ENCODE results near the gene TPGS2.
A peak's percentile ranks its signal among the peaks of the same experiment; 100 is the strongest.
"Not testable (repeated sequence)": the region's sequence is repeated elsewhere in the genome, so short reads cannot be mapped to it uniquely, and the experiment has no call there.

The TPGS2 gene

DNA sequence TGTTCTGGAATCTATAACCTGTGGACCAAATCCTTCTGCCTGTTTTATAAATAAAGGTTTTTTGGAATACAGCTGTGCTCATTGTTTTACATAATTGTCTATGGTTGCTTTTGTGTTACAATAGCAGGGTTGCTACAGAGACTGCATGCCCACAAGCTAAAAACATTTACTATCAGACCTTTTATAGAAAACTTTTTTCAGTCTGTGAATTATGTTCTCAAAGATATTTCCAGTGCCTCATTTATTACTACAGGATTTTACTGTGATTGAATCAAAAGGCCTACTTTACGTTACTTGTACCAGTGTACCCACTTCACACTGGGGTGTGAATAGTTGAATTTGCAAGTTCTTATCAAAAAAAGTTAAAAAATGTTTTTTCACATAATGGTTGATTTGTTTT is 7.1 kb upstream of the TPGS2 start:
- Mint-ChIP-seq H3K27ac (no peak overlapping the region), H3K36me3 (ENCODE audit: low read depth) (peaks cover 28% of the 10 kb centered on the region)
- intact Hi-C loops (cut with micrococcal nuclease): no loop called here

DNA sequence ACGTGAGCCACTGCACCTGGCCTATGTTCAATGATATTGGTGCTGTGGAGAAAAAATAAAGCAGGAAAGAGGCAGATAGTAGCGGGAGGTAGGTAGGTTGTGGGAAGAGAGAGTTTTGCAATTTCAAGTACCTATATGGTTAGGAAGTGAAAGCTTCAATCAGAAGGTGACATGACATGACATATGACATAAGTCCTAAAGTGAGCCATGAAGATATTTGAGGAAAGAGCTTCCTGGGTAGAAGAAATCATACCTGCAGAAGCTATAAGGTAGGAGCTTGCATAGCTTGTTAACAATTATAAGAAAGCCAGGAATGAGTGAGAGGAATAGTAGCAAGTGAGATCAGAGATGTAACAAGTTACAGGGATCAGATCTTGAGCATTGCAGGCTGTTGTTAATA is 4.3 kb upstream of the TPGS2 start:
- no peaks in the 10 kb centered on the region for H3K27me3 Mint-ChIP-seq
- H3K4me1 Mint-ChIP-seq (ENCODE audit: low read depth): peaks cover 18% of the 10 kb centered on the region
- no peaks in the 10 kb centered on the region for H3K9me3 Mint-ChIP-seq
- H3K4me3 Mint-ChIP-seq: no peak overlapping the region
- H3K36me3 Mint-ChIP-seq (ENCODE audit: low read depth): peaks cover 7% of the 10 kb centered on the region
- no peak overlapping the region for H3K27ac Mint-ChIP-seq
- intact Hi-C loops (cut with micrococcal nuclease): no loop called here

More for the DNA sequence above, 7.1 kb upstream of the TPGS2 start:
- H3K9me3 Mint-ChIP-seq: no peaks in the 10 kb centered on the region
- no peaks in the 10 kb centered on the region for H3K27me3 Mint-ChIP-seq
- no peak overlapping the region for H3K4me3 Mint-ChIP-seq
- H3K4me1 Mint-ChIP-seq (ENCODE audit: low read depth): peaks cover 6% of the 10 kb centered on the region

DNA sequence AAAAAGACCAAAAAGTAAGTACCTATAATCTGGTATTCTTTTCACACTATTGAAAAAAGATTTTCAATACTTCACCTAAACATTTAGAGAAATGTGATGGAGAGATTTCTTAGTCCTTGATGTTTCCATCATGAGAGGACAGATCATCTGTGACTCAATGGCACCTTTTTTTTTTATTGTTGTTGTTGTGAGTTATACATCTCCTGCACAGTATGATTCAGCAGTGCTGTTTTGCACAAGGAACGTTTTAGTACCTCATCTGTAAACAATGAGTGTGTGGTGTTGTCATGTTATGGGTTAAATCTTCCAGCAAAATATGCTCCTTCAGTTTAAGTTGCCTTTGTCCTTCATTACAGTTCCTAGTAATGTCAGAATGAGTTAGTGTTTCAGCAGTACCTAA is 2.3 kb upstream of the TPGS2 start:
- Mint-ChIP-seq H3K27me3 (no peaks in the 10 kb centered on the region), H3K36me3 (ENCODE audit: low read depth) (peaks cover 8% of the 10 kb centered on the region), H3K4me1 (ENCODE audit: low read depth) (peaks cover 28% of the 10 kb centered on the region), H3K4me3 (no peak overlapping the region), H3K9me3 (no peaks in the 10 kb centered on the region), H3K27ac (no peak overlapping the region)
- intact Hi-C loops (cut with micrococcal nuclease): no loop called here

DNA sequence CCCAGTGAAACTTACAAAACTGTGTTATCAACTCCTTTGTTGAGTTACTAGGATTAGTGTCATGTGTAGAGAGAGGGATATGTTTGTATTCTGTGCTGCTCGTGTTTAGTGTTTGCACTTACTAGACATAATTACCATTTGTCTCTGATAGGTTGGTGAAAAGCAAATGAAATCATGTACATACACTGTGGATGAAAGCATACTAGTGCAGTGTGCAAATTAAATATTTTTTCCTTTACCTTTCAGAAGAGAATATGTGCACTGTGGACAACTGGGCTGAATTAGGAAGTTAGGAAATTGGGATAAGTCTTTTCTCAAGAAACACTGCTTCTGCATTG is 1.3 kb upstream of the TPGS2 start:
- no peak overlapping the region for H3K27ac Mint-ChIP-seq
- H3K4me3 Mint-ChIP-seq: no peak overlapping the region
- H3K4me1 Mint-ChIP-seq (ENCODE audit: low read depth): peaks cover 28% of the 10 kb centered on the region
- H3K36me3 Mint-ChIP-seq (ENCODE audit: low read depth): peaks cover 8% of the 10 kb centered on the region
- no peaks in the 10 kb centered on the region for H3K9me3 Mint-ChIP-seq
- no peaks in the 10 kb centered on the region for H3K27me3 Mint-ChIP-seq
- intact Hi-C loops (cut with micrococcal nuclease): no loop called here

DNA sequence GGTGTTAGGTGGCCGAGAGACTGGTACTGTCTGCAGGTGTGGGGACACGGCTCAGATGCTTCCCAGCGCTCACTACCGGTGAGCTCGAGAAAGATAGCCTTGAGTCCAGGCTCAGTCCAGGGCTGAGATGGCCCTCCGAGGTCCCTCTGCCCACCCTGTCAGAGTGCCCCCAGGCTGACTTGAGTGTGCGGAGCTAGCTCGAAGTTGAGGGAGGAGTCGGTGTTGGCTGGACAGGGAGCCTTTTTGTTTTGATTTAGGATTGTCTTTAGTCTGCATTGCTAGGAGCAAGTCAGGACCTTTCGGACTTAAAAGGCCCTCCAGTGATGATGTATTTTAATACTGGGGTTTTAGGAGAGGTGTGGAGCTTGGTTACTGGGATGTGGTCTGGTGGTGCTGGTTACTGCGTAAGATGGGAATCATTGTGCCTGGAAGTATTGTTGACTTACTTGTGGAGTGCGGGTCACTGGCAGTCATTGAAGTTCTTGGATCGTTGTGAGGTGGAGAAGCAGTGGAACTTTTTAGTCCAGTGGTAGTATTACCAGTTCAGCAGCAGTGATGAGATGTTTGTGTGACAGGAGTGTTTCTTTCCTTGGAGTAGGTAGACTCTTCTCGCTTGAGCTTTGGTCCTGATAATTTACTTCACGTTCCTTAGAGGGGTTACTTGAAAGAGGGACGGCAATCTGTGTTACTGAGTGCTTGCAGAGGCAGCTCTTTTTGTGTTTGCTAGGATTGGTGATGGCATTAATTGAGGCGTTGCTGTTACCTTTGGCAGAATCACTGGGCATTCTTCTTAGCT is 758 bp upstream of the TPGS2 start:
- Mint-ChIP-seq H3K9me3 (no peaks in the 10 kb centered on the region), H3K36me3 (ENCODE audit: low read depth) (peaks cover 8% of the 10 kb centered on the region), H3K4me3 (peak overlapping the region; percentile 90), H3K27me3 (no peaks in the 10 kb centered on the region), H3K4me1 (ENCODE audit: low read depth) (peaks cover 28% of the 10 kb centered on the region), H3K27ac (peak overlapping the region; percentile 86)
- intact Hi-C loops (cut with micrococcal nuclease): no loop called here

DNA sequence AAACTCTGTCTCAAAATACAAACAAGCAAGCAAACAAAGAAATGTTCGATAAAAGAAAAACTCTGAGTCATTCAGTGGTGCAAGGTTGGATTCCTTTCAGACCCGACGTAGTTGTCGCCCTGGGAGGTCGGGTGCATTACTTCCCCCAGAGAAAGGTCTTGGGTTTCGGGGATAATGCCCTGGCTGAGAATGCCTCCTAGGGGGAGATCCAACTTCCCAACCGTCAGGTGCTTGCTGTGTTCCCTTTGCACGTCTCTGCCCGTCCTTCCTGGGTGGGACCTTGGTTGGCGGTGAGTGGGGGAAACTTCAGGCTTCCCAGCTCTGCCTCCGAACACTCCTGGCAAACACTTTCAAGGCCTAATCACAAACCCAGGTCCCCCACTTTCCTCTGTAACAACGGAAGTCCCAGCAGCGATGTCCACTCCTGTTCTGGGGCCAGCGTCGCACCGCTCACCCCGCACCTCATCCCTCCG is 609 bp downstream of the TPGS2 start:
- peak overlapping the region; percentile 86 for H3K27ac Mint-ChIP-seq
- H3K36me3 Mint-ChIP-seq (ENCODE audit: low read depth): peaks cover 8% of the 10 kb centered on the region
- intact Hi-C loops (cut with micrococcal nuclease): no loop called here
- peak overlapping the region; percentile 90 for H3K4me3 Mint-ChIP-seq
- no peaks in the 10 kb centered on the region for H3K9me3 Mint-ChIP-seq
- H3K27me3 Mint-ChIP-seq: no peaks in the 10 kb centered on the region
- peaks cover 28% of the 10 kb centered on the region for H3K4me1 Mint-ChIP-seq (ENCODE audit: low read depth)

DNA sequence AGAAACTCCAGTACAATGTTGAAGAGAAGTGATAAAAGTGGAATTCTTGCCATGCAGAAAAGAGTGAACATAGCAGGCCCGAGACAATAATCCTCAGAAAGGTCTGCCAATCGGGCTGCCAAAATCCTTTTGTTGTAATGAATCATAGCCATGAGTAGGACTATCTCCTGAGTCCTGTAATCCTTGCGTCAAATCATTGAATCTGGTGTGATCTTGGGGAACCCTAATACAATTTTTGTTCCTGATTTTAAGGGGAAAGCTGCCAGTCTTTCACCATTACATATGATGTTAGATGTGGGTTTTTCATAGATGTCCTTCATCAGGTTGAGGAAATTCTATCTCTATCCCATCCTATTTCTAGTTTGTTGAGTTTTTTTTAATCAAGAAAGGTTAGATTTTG is 2.2 kb downstream of the TPGS2 start:
- peaks cover 8% of the 10 kb centered on the region for H3K36me3 Mint-ChIP-seq (ENCODE audit: low read depth)
- peaks cover 23% of the 10 kb centered on the region for H3K4me1 Mint-ChIP-seq (ENCODE audit: low read depth)
- H3K27ac Mint-ChIP-seq: no peak overlapping the region
- intact Hi-C loops (cut with micrococcal nuclease): no loop called here
- no peaks in the 10 kb centered on the region for H3K27me3 Mint-ChIP-seq
- no peak overlapping the region for H3K4me3 Mint-ChIP-seq
- no peaks in the 10 kb centered on the region for H3K9me3 Mint-ChIP-seq

DNA sequence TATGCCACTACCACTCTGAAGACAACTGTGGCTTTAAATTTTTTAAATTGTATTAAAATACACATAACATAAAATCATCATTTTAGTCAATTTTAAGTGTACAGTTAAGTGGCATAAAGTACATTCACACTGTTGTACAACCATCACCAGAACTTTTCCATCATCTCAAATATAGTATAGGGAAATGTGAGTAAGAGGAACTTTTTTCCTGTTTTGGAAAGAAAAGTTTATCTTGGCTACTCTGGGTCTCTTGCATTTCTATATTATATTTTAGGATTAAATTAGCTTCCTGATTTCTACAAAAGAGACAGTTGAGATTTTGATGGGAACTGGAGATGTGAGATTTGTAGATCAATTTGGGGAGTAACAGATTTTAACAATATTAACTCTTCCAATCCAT is 3.3 kb downstream of the TPGS2 start:
- intact Hi-C loops (cut with micrococcal nuclease): no loop called here
- H3K4me1 Mint-ChIP-seq (ENCODE audit: low read depth): peaks cover 22% of the 10 kb centered on the region
- H3K27me3 Mint-ChIP-seq: no peaks in the 10 kb centered on the region
- H3K4me3 Mint-ChIP-seq: no peak overlapping the region
- no peak overlapping the region for H3K27ac Mint-ChIP-seq
- H3K36me3 Mint-ChIP-seq (ENCODE audit: low read depth): peaks cover 8% of the 10 kb centered on the region
- H3K9me3 Mint-ChIP-seq: no peaks in the 10 kb centered on the region

DNA sequence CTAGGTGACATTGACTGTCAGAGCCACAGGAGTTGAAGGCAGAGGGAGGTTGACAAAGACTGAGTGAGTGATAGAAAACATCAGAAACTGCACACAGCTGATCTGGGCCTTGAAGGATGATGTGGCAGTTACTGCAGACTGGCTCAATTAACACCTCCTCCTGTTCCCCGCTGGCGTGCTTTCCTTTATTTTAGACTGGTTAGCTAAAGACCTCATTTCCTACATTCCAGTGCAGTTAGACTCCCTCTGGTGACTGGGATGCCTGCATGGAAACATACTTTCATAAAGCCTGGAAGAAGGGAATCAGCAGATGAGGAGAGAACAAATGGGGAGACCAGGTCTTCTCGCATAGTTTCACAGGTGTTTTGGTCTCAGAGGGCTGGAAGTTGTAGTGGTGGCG is 7.1 kb downstream of the TPGS2 start:
- peaks cover 22% of the 10 kb centered on the region for H3K36me3 Mint-ChIP-seq (ENCODE audit: low read depth)
- H3K4me1 Mint-ChIP-seq (ENCODE audit: low read depth): no peaks in the 10 kb centered on the region
- no peaks in the 10 kb centered on the region for H3K27me3 Mint-ChIP-seq
- H3K27ac Mint-ChIP-seq: no peak overlapping the region
- H3K4me3 Mint-ChIP-seq: no peak overlapping the region
- intact Hi-C loops (cut with micrococcal nuclease): no loop called here
- no peaks in the 10 kb centered on the region for H3K9me3 Mint-ChIP-seq

DNA sequence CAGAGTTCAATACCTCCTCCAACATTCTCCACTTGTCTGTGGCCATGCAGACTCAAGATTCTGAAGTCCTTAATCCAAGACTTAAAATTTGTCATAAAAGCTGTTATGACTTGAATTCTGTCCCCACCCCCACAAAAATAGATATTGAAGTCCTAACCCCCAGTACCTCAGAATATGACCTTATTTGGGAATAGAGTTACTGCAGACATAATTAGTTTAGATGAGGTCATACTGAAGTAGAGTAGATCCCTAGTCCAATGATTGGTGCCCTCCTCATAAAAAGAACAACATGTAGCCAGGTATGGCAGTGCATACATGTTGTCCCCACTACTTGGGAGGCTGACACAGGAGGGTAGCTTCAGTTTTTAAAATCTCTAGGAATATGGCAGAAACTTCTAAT is 9.2 kb downstream of the TPGS2 start:
- intact Hi-C loops (cut with micrococcal nuclease): no loop called here
- H3K27ac Mint-ChIP-seq: no peak overlapping the region
- H3K4me3 Mint-ChIP-seq: no peak overlapping the region
- H3K36me3 Mint-ChIP-seq (ENCODE audit: low read depth): peaks cover 40% of the 10 kb centered on the region
- no peaks in the 10 kb centered on the region for H3K4me1 Mint-ChIP-seq (ENCODE audit: low read depth)
- H3K9me3 Mint-ChIP-seq: no peaks in the 10 kb centered on the region
- H3K27me3 Mint-ChIP-seq: no peaks in the 10 kb centered on the region

DNA sequence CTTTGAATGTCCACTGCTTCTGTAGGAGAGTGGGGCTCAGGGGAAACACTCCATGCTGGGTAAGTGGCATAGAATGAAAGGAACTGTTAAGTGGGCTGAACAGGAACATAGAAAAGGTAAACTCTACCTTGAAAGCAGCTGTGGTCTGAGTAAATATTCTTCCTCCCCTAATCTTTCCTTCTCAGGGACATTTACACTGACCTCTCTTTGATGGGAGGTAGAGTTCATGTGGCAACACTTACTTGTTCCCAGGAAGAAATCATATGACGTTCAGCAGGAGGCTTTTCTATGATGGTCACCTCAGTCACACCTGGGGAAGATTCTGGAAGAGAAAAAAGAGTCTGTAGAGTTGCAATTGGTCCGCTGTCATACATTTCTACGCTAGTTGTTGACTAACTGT is 10.2 kb downstream of the TPGS2 start:
- Mint-ChIP-seq H3K27ac (no peak overlapping the region), H3K27me3 (no peaks in the 10 kb centered on the region), H3K4me3 (no peak overlapping the region), H3K36me3 (ENCODE audit: low read depth) (peaks cover 46% of the 10 kb centered on the region), H3K9me3 (no peaks in the 10 kb centered on the region), H3K4me1 (ENCODE audit: low read depth) (no peaks in the 10 kb centered on the region)
- intact Hi-C loops (cut with micrococcal nuclease): no loop called here

DNA sequence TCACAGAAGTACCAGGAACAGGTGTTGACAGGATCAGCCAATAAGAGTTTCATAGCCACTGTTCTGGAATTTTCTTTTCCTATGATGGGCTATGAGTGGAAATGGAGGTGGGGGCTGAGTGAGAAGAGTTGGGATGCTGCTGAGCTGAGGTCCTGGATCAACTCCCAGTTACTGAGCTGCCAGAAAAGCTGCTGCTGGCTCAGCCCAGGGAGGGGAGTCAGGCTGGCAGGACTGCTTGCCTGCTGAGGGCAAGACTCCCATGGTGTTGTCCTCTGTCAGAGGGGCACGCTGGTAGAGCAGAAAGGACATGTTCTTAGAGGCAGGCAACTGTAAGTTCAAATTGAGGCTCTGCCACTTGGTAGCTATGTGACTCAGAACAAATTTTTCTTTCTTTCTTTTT is 11.8 kb downstream of the TPGS2 start:
- Mint-ChIP-seq H3K27me3 (no peaks in the 10 kb centered on the region), H3K4me3 (no peak overlapping the region), H3K36me3 (ENCODE audit: low read depth) (peaks cover 56% of the 10 kb centered on the region), H3K9me3 (no peaks in the 10 kb centered on the region), H3K27ac (no peak overlapping the region), H3K4me1 (ENCODE audit: low read depth) (peaks cover 5% of the 10 kb centered on the region)
- intact Hi-C loops (cut with micrococcal nuclease): no loop called here

DNA sequence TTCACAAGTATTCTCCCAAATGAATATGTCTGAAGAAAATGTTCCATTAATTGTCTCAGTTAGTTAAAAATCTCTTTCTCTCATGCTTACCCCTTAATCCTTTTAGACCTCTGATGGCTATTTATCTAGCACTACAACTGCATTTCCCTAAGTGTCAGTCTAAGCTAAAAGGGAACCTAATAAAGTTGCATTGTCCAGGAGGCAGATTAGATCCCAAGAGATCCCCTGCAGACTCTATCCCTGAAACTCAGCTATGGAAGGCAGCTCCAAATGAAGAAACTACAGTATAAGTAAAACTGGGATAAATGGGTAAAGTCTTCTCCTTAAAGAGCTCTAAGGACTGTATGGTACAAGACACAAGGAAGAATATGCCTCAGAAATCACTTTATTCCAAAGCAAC is 12.7 kb downstream of the TPGS2 start:
- H3K9me3 Mint-ChIP-seq; intact Hi-C loops (cut with micrococcal nuclease); H3K4me3 Mint-ChIP-seq; H3K4me1 Mint-ChIP-seq (ENCODE audit: low read depth); H3K27ac Mint-ChIP-seq; H3K27me3 Mint-ChIP-seq: not testable (repeated sequence)
- H3K36me3 Mint-ChIP-seq (ENCODE audit: low read depth): peaks cover 59% of the 10 kb centered on the region

DNA sequence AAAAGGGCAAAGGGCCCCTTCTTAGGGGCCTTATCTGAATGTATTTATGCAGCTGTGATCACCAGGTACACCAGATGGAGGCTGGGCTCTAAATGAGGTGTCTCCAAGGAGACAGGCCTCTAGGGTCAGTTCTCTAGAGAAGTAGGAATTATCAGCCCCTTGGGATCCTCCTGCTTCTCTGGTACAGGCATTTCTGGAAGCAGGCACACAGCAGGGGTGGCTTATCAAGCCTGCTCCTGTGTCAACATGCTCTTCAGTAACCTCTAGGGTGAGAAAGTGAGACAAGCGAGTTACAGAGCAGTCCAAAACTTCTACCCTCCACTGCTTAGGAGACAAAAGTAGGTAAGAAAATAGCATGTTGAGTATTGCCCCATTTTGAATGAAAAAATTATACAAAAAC is 13.8 kb downstream of the TPGS2 start:
- peaks cover 5% of the 10 kb centered on the region for H3K4me1 Mint-ChIP-seq (ENCODE audit: low read depth)
- H3K4me3 Mint-ChIP-seq: no peak overlapping the region
- peaks cover 66% of the 10 kb centered on the region for H3K36me3 Mint-ChIP-seq (ENCODE audit: low read depth)
- no peaks in the 10 kb centered on the region for H3K27me3 Mint-ChIP-seq
- H3K9me3 Mint-ChIP-seq: no peaks in the 10 kb centered on the region
- intact Hi-C loops (cut with micrococcal nuclease): loop anchor here (5.0 kb wide), 1 partner anchor 128 kb away; no protein-coding TSS in a partner anchor
- no peak overlapping the region for H3K27ac Mint-ChIP-seq

DNA sequence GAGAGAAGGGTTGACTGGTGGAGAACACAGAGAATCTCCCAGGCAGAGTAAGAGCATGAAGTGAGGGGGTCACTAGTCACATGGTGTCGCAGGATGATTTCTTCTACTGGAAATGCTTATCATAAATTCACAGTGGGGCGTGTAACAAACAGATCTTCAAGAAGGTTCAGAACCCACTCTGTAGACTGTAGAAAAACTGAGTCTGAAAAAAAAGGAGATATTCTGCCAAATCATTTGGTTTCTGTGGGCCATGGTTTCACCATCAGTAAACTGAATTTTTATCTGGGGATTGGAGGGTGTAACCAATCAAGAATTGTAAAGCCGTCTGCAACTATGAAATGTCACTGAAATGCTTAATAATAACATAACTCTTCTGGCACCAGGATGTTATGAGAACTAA is 15.0 kb downstream of the TPGS2 start:
- H3K9me3 Mint-ChIP-seq: no peaks in the 10 kb centered on the region
- H3K27ac Mint-ChIP-seq: no peak overlapping the region
- H3K27me3 Mint-ChIP-seq: no peaks in the 10 kb centered on the region
- peaks cover 65% of the 10 kb centered on the region for H3K36me3 Mint-ChIP-seq (ENCODE audit: low read depth)
- peaks cover 5% of the 10 kb centered on the region for H3K4me1 Mint-ChIP-seq (ENCODE audit: low read depth)
- H3K4me3 Mint-ChIP-seq: no peak overlapping the region
- intact Hi-C loops (cut with micrococcal nuclease): loop anchor here (5.0 kb wide), 1 partner anchor 127 kb away; no protein-coding TSS in a partner anchor
